Cardiac fibroblast (primary cell): ENCODE measurements around the gene PRKG2.
A peak's percentile ranks its signal among the peaks of the same experiment; 100 is the strongest.

ENCODE experiments used
- DNase-seq, 2 donors: peaks; one replicate each; pipeline versions ENCODE4 v3.0.0 to v3.0.0-alpha.2; 2010; ENCODE audit warnings: low read depth in 2 of 2
- H3K4me3 ChIP-seq, 2 donors: replicated peaks in 1 of 2; 1 replicate in 1 of 2; 2 replicates in 1 of 2; pipeline ENCODE4 v1.5.1; 2011; ENCODE audit warnings: low read depth in 2 of 2, low read length in 2 of 2, mild to moderate bottlenecking in 2 of 2, moderate library complexity in 1 of 2
- TF ChIP-seq, protein P1 (sequence below): IDR thresholded peaks from one replicate; pipeline ENCODE4 v1.5.1; 2011; ENCODE audit warnings: low read depth, mild to moderate bottlenecking, low read length, inconsistent platforms

PRKG2 gene

DNA sequence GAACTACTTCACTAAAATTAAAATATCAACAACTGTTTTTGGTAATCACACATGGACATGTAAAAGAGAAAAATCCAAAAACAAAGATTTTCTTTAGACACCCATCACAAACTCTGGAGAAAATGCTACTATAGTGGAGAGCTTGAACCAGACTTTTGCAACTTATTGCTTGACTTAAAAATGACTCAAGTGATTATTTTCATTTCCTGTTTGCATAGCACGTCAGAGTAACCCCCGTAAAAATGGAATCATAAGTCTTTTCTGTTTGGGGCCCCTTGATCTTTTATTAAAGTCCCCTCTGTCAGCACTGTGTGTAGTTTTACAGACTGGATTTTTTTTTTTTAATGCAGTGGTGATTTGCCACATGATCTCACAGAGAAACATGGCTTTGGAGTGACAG, 79.5 kb downstream of the PRKG2 start:
- TF ChIP-seq, protein P1, sequence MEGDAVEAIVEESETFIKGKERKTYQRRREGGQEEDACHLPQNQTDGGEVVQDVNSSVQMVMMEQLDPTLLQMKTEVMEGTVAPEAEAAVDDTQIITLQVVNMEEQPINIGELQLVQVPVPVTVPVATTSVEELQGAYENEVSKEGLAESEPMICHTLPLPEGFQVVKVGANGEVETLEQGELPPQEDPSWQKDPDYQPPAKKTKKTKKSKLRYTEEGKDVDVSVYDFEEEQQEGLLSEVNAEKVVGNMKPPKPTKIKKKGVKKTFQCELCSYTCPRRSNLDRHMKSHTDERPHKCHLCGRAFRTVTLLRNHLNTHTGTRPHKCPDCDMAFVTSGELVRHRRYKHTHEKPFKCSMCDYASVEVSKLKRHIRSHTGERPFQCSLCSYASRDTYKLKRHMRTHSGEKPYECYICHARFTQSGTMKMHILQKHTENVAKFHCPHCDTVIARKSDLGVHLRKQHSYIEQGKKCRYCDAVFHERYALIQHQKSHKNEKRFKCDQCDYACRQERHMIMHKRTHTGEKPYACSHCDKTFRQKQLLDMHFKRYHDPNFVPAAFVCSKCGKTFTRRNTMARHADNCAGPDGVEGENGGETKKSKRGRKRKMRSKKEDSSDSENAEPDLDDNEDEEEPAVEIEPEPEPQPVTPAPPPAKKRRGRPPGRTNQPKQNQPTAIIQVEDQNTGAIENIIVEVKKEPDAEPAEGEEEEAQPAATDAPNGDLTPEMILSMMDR: no peak
- peak; percentile 55 to 58 for DNase-seq
- no peak overlapping the region for H3K4me3 ChIP-seq

DNA sequence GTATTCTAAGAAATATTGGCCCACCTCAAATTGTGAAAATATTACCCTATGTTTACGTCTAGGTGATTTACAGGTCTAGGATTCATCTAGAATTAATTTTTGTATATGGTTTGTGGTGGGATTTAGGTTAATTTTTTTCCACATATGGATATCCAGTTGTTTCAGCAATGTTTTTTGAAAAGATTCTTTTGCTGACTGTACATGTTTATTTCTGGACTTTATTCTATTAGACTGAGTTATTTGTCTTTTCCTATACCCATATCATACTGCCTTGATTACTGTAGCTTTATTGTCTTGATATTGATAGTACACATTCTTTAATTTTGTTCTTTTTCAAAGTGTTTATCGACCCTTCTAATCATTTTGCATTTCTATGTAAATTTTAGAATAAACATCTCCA, 83.5 kb downstream of the PRKG2 start:
- TF ChIP-seq, protein P1: no peak
- no peak overlapping the region for H3K4me3 ChIP-seq

DNA sequence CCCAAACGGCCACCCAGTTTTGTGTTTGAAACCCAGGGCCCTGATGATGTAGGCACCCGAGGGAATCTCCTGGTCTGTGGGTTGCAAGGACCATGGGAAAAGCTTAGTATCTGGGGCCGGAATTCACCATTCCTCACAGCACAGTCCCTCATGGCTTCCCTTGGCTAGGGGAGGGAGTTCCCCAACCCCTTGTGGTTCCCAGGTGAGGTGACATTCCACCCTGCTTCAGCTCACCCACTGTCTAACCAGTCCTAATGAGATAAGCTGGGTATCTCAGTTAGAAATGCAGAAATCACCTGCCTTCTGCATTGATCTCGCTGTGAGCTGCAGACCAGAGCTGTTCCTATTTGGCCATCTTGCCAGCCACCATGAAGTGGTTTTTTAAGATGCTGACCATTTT, 84.0 kb downstream of the PRKG2 start:
- no peak overlapping the region for H3K4me3 ChIP-seq
- TF ChIP-seq, protein P1: no peak
- no peak for DNase-seq

More for the DNA sequence above, 83.5 kb downstream of the PRKG2 start:
- no peak for DNase-seq

DNA sequence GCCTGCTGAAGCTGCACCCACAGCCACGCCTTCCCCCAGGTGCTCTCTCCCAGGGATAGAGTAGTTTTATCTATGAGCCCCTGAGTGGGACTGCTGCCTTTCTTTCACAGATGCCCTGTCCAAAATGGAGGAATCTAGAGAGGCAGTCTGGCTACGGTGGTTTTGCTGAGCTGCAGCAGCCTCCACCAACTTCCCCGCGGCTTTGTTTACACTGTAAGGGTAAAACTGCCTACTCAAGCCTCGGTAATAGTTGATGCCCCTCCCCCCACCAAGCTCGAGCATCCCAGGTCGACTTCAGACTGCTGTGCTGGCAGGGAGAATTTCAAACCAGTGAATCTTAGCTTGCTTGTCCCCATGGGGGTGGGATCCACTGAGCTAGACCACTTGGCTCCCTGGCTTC, 84.5 kb downstream of the PRKG2 start:
- TF ChIP-seq, protein P1: no peak
- H3K4me3 ChIP-seq: no peak overlapping the region
- no peak for DNase-seq

DNA sequence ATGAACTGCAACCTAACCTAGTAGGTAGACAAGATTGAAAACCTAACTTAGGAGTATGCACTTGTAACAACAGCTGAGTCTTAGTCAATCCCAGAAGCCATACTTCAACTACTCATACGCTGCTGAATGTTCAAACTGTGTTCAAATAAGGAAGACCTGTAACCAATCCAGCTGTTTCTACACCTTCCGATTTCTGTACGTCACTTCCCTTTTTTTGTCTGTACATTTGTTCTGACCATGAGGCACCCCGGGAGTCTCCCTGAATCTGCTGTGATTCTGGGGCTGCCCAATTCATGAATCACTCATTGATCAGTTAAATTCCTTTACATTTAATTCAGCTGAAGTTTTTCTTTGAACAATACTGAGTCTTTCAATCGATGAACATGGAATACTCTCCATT, 95.0 kb downstream of the PRKG2 start:
- DNase-seq: no peak
- no peak overlapping the region for H3K4me3 ChIP-seq
- TF ChIP-seq, protein P1: no peak

DNA sequence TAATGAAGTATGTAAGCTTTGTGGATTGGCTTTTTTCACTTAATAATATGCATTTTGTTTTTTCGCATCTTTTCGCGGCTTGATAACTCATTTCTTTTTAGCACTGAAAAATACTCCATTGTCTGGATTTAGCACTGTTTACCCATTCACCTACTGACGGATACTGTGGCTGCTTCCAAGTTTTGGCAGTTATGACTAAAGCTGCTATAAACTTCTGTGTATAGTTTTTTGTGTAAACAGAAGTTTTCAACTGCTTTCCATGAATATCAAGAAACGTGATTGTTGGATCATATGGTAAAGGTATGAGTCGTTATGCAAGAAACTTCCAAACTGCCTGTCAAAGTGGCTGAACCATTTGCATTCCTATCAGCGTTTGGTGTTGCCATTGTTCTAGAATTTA, 96.9 kb downstream of the PRKG2 start:
- H3K4me3 ChIP-seq: no peak overlapping the region
- TF ChIP-seq, protein P1: no peak
- DNase-seq: no peak

DNA sequence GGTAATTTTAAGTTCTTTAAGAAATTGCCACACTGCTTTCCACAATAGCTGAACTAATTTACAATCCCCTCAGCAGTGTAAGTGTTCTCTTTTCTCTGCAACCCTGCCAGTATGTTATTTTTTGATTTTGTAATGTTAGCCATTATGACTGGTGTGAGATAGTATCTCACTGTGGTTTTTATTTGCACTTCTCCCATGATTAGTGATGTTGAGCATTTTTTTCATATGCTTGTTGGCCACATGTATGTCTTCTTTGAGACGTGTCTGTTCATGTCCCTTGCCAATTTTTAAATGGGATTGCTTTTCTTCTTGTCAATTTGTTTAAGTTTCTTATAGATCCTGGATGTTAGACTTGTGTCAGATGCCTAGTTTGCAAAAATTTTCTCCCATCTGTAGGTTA, 98.5 kb downstream of the PRKG2 start:
- TF ChIP-seq, protein P1: no peak
- DNase-seq: peak in 1 of 2 donors; percentile 6
- H3K4me3 ChIP-seq: no peak overlapping the region
